GM12864 (cell line): ENCODE data around the gene PDE4D.

Experiments used
- DNase-seq: peaks from one replicate; pipeline ENCODE4 v3.0.0-alpha.2; 2011; ENCODE audit warnings: low read depth
- H3K4me3 ChIP-seq: 2 replicates; pipeline ENCODE4 v1.5.1; 2011; ENCODE audit warnings: mild to moderate bottlenecking, low read depth, low read length, control low read depth
- CTCF ChIP-seq: IDR thresholded peaks from 2 replicates; pipeline ENCODE4 v1.5.1; 2011; ENCODE audit warnings: low read depth, mild to moderate bottlenecking, moderate library complexity, low read length, control low read depth, inconsistent platforms; ENCODE audit errors: missing control alignments

PDE4D gene

GRCh38 chr5:59608745-59609144 is 284.8 kb downstream of the PDE4D start:
- DNase-seq = no peak
- no peak overlapping the region for H3K4me3 ChIP-seq
- TF ChIP-seq CTCF = no peak

GRCh38 chr5:59607138-59607765 is 286.3 kb downstream of the PDE4D start:
- no peak for DNase-seq

DNA sequence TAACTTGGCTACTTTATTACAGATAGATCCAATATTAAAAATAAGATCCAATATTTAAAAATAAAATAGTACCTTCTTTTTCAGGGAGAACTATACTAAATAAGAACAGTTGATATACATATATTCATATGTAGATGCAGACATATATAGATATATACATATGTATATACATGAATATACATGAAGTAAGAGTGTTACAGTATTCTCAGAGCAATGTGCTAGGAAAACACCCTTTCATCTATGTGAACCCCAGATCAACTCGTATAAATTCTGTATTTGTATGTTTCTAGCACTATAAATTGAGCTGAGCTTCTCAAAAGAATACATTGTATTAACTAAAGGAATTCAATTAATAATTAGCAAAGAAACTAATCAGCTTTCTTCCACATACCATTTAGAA is 287.6 kb downstream of the PDE4D start:
- H3K4me3 ChIP-seq = no peak overlapping the region
- DNase-seq = no peak
- no peak for TF ChIP-seq CTCF

More at GRCh38 chr5:59607138-59607765, 286.3 kb downstream of the PDE4D start:
- no peak for TF ChIP-seq CTCF
- H3K4me3 ChIP-seq = no peak overlapping the region

DNA sequence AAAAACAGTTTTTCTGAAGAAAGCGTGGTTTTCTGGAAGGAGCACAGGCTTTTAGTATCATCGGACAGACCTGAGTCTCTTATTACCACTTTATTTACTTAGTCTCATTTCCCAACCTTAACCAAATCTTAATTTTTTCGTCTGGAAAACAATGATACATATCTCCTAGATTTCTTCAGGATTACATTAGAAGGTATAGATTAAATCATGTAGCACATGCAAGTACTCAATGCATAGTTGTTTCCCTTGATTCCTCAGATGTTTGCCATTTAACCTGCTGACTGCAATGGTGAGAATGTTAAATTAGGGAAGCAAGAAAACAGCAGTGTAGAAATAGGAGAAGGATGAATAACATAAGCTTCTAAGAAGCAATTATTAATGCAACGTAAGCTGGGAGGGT is 289.4 kb downstream of the PDE4D start:
- TF ChIP-seq CTCF = no peak
- H3K4me3 ChIP-seq = no peak overlapping the region
- DNase-seq = no peak

GRCh38 chr5:59600998-59601397 is 292.5 kb downstream of the PDE4D start:
- DNase-seq = no peak
- H3K4me3 ChIP-seq = no peak overlapping the region
- TF ChIP-seq CTCF = no peak

DNA sequence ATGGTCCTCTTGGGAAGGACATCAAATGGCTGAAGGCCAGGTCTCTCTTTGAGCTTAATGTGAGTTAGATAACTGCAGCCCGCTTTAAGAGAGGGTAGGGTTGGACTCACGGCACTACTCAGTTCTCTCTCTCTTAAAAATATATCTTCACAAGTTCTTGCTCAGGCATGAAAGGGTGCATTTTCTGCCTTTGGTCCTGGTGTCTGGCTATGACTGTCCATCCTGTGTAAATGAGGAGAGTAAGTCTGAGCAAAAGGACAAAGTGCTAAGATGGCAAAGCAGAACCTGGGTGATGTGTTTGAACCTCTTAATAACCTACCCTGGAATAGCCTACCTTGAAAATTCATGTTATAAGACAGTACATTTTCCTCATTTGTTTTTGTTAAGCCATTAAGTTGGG is 293.4 kb downstream of the PDE4D start:
- no peak for TF ChIP-seq CTCF
- DNase-seq = no peak
- H3K4me3 ChIP-seq = no peak overlapping the region

- H3K4me3 ChIP-seq = no peak overlapping the region
- no peak for DNase-seq
- no peak for TF ChIP-seq CTCF
These were observed 293.8 kb downstream of the PDE4D start for GRCh38 chr5:59599729-59600128.
